Upper lobe of left lung (tissue), 4 donors: ENCODE results near the gene ANKRD24.

ENCODE experiments used
- CTCF ChIP-seq, 6 experiments: fragments of 450-650 bp in 4 of 6; fragments of 200-600 bp in 2 of 6; sonication (generic) in 2 of 6; IDR thresholded peaks; one replicate each; pipeline ENCODE4 v1.5.1; 2016 to 2019; ENCODE audit warnings: antibody characterized with exemption in 6 of 6
- EP300 ChIP-seq, 4 donors: sonication (generic); formaldehyde crosslinking; IDR thresholded peaks; one replicate each; pipeline ENCODE4 v1.5.1; 2017; ENCODE audit warnings: antibody characterized with exemption in 4 of 4, control low read depth in 2 of 4
- POLR2AphosphoS5 ChIP-seq, 2 donors: sonication (generic); formaldehyde crosslinking; IDR thresholded peaks; one replicate each; pipeline ENCODE4 v1.5.1; 2017; ENCODE audit warnings: antibody characterized with exemption in 2 of 2

- no peak for TF ChIP-seq CTCF (IDR thresholded peaks at IDR 0.05)
- no peak for TF ChIP-seq POLR2AphosphoS5 (IDR thresholded peaks at IDR 0.05)
- TF ChIP-seq EP300 (IDR thresholded peaks at IDR 0.05) = no peak
Observed at GRCh38 chr19:4161415-4162077, 20.9 kb upstream of the ANKRD24 start.
